GM12891 (cell line): ENCODE measurements around the gene PKDREJ. TPM values are rescaled to one million over a fixed set of nuclear protein-coding genes. Genes with fewer than 3 reads are reported as not detected.
"Not testable (repeated sequence)": the region's sequence is repeated elsewhere in the genome, so short reads cannot be mapped to it uniquely, and the experiment has no call there.

Experiments used
- DNase-seq: peaks from one replicate; pipeline ENCODE4 v3.0.0; 2011; ENCODE audit warnings: low spot score; ENCODE audit not compliant: insufficient read length
- FAIRE-seq: peaks from 2 replicates; lab custom pipeline; 2011; peaks lifted over from hg19 to GRCh38; lab: Jason Lieb, UNC
- PAX5 ChIP-seq: IDR thresholded peaks from 2 replicates; pipeline ENCODE4 v1.6.1; 2011; ENCODE audit warnings: low read length, moderate library complexity, mild to moderate bottlenecking; ENCODE audit not compliant: insufficient read depth, severe bottlenecking
- POLR2A ChIP-seq: IDR thresholded peaks from 2 replicates; pipeline ENCODE4 v1.6.1; 2011; ENCODE audit warnings: low read depth, low read length, control low read depth
- POLR2AphosphoS5 ChIP-seq: IDR thresholded peaks from 2 replicates; pipeline ENCODE4 v1.6.1; 2011; ENCODE audit warnings: low read depth, low read length, control low read depth
- POU2F2 ChIP-seq: IDR thresholded peaks from 2 replicates; pipeline ENCODE4 v1.6.1; 2011; ENCODE audit warnings: low read depth, mild to moderate bottlenecking, control low read depth, low read length, moderate library complexity
- SPI1 ChIP-seq: IDR thresholded peaks from 2 replicates; pipeline ENCODE4 v1.6.1; 2011; ENCODE audit warnings: low read depth, low read length, control low read depth
- TAF1 ChIP-seq: IDR thresholded peaks from 2 replicates; pipeline ENCODE4 v1.6.1; 2011; ENCODE audit warnings: low read depth, low read length, control low read depth
- polyA plus RNA-seq: library from polyadenylated mRNA; unstranded; fragments of >200 nt; gene quantifications from one replicate; pipeline ENCODE4 v1.2.1, GENCODE V29; 2012; ENCODE audit warnings: low read depth, missing spikeins, inconsistent platforms; ENCODE audit not compliant: missing spikeins

PKDREJ gene, protein sequence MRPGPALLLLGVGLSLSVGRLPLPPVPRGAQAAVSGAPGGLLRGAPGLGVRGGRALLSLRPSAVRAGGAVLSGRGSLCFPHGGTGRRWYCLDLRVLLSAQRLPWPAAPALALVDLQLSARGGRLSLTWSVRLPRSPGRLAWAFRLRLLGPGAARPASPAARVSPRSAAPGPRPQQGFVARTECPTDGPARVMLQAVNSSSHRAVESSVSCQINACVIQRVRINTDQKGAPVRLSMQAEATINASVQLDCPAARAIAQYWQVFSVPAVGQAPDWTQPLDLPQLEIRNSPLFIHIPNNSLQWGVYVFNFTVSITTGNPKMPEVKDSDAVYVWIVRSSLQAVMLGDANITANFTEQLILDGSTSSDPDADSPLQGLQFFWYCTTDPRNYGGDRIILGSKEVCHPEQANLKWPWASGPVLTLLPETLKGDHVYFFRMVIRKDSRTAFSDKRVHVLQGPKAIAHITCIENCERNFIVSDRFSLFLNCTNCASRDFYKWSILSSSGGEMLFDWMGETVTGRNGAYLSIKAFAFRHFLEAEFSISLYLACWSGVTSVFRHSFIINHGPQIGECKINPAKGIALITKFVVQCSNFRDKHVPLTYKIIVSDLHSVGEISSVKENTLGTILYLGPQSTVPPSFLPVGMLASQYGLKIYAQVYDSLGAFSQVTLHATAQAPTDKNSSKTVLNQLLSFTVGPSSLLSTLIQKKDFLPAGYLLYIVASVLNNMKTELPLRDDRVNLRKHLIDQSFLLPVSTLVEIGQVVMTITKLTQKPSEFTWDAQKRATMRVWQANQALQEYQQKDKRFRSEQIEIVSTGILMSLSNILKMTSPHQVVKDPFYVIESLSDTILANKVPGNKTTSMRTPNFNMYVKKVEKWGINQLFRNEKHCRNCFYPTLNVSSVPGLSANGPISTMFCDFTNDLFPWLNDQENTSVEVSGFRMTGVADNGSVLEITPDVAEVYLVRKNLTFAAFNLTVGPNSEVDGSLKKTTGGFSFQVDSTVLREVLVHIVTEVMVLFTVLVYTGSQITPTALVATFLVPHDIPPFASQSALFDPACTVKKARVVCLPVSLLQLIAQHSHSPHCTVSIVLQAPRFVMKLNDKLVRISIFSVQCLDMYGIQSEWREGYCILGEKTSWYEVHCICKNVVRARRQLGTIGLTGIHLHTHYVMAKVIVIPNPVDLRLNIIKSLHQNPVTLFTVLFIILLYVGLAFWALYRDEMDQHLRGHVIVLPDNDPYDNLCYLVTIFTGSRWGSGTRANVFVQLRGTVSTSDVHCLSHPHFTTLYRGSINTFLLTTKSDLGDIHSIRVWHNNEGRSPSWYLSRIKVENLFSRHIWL (N-terminal part only)
- polyA plus RNA-seq, result 0.04 TPM

- FAIRE-seq, result no peak
- TF ChIP-seq POU2F2 (no peak), PAX5 (no peak), SPI1 (no peak), POLR2AphosphoS5 (no peak), TAF1 (no peak), POLR2A (no peak)
- DNase-seq, result no peak
These were observed at the start of gene PKDREJ for GRCh38 chr22:46263216-46263590. Gene PKDREJ (minus strand): TSS chr22:46263343. CDS start chr22:46263322, 21 bp downstream.

GRCh38 chr22:46312848-46313247 lies 49.7 kb upstream of the PKDREJ start:
- not testable (repeated sequence) for DNase-seq, FAIRE-seq

DNA sequence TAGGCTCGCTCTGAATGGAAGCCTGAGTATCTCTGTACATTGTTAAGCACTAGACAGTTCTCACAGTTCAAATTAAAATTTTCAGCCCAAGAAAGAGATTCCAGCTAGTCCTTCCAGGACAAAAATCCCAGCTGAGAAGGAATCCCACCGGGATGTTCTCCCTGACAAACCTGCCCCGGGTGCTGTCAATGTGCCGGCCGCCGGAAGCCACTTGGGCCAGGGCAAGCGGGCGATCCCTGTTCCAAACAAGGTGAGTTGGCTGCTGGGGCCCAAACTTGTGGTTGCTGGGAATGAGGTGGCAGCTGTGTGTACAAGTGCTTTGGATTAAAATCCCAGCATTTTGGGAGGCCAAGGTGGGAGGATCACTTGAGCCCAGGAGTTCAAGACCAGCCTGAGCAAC lies 48.9 kb upstream of the PKDREJ start:
- TF ChIP-seq TAF1 (no peak), POLR2AphosphoS5 (no peak), POLR2A (no peak), POU2F2 (no peak), SPI1 (no peak), PAX5 (no peak)
- no peak for FAIRE-seq
- no peak for DNase-seq

DNA sequence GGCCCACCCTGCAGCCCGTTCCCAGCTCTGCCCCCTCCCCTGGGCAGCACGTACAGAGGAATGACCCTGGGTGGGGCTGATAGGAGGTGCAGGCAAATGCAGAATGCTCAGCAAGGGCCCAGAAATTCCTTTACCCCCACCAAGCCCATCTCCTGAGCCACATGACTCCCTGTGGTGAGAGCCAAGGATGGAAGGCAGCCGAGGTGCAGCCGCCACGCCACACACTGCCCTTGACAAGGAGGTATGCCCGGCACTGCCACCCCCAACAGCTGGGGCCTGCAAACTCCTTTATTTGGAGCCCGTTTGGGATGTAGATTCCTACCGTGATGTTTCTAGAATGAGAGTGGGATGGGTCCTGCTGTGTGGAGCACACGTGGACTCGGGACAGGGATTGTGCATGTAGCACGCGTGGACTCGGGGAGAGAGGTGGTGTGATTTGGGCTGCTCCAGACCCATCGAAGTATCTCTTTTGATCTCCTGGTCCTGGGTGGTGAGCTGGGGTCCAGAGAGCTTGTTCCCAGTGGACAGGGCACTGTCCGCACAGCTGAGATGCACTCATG lies 46.5 kb upstream of the PKDREJ start:
- DNase-seq (no peak), FAIRE-seq (no peak)
- TF ChIP-seq POU2F2 (no peak), POLR2AphosphoS5 (no peak), TAF1 (no peak), POLR2A (no peak), SPI1 (no peak), PAX5 (no peak)

DNA sequence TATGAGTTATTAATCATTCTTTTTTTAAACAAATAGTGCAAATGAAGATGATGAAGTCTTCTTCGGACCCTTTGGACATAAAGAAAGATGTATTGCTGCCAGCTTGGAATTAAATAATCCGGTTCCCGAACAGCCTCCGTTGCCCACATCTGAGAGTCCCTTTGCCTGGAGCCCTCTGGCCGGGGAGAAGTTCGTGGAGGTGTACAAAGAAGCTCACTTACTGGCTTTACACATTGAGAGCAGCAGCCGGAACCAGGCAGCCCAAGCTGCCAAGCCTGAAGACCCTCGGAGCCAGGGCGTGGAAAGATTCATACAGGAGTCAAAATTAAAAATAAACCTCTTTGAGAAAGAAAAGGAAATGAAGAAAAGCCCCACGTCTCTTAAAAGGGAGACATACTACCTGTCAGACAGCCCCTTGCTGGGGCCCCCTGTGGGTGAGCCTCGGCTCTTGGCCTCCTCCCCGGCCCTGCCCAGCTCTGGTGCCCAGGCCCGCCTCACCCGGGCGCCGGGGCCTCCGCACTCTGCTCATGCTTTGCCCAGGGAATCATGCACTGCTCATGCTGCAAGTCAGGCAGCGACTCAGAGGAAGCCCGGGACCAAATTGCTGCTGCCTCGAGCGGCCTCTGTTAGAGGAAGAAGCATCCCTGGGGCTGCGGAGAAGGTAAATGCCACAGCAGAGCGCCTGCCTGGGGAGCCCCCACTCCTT lies 45.3 kb upstream of the PKDREJ start:
- FAIRE-seq (no peak), DNase-seq (no peak)
- TF ChIP-seq POLR2A (no peak), POLR2AphosphoS5 (no peak), SPI1 (no peak), PAX5 (no peak), POU2F2 (no peak), TAF1 (no peak)

DNA sequence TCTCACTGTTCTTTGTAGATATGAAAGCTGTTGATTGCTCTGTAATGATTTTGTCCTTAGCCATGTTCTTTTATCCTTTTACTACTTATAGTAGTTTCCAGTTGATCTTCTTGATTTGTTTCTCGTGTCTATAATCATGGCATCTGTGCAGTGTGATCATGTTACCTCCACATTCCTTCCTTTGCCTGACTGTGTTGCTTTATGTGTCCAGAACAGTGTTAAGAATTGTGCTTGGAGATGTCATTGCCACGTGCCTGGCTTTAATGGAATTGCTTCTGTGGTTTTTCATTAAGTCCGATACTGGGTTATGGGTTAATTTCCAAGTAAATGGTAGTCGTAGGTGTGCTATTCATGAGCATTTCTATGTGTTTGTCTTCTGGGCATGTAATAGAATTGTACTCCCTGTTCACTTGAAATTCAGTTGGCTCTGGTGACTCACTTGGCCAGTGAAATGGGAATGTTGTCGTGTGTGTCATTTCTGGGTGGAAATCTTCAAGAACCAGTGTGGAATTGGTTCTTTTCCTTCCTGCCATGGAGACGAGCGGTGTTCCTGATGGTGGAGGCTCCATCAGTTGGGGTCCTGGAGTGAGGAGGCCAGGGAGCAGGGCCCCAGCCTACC lies 40.3 kb upstream of the PKDREJ start:
- no peak for DNase-seq
- no peak for TF ChIP-seq POLR2A
- no peak for TF ChIP-seq POU2F2
- no peak for TF ChIP-seq POLR2AphosphoS5
- TF ChIP-seq TAF1, result no peak
- no peak for TF ChIP-seq SPI1
- no peak for TF ChIP-seq PAX5
- FAIRE-seq, result no peak

DNA sequence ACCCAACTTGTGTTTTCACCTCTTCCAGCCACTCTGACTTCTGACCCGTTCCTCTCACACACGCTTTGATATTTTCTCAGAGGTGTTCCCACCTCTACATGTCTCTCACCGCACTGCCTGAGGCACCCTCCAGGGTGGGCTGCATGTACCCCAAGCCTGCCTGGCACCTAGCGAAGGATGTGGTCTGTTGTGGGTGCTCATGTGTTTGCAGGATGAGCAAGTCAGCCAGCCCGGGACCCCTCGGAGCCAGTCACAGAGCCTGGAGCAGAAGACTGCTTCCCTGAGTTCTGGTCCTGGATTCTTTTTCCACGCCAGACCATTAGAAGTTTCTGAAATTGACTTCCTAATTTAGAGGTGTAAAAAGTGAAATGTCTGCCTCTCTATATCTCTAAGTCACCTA lies 37.3 kb upstream of the PKDREJ start:
- FAIRE-seq, result no peak
- DNase-seq, result no peak
- TF ChIP-seq TAF1, result no peak
- no peak for TF ChIP-seq POLR2A
- no peak for TF ChIP-seq POU2F2
- TF ChIP-seq POLR2AphosphoS5, result no peak
- no peak for TF ChIP-seq SPI1
- no peak for TF ChIP-seq PAX5

DNA sequence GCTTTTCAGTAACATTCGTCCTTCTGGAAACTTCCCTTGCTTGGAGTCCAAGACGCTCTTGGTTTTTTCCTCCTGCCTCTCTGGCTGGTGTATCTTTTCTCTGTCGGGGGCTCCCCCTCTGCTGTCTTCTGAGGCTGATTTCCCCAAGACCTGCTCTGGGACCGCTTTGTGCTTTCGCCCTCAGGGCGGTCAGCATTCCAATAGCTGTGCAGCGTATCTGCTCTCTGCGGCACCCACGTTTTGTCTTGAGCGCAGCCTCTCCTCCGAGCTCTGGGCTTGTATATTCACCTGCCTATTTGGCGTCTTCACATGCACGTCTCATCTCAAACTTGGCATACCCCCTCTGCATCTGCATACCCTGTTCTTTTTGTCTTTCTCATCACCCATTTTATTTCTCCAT lies 36.0 kb upstream of the PKDREJ start:
- FAIRE-seq (no peak), DNase-seq (no peak)
- TF ChIP-seq POU2F2 (no peak), SPI1 (no peak), POLR2A (no peak)
